Natural killer cell treated with Interleukin-12 subunit alpha and Interleukin-12 subunit beta and Interleukin-15 and Interleukin-18, amount 100 ng/mL, for 72 hours (primary cell): ENCODE results near the gene HHATL. TPM values are rescaled to one million over a fixed set of nuclear protein-coding genes. Genes with fewer than 3 reads are reported as not detected.
A peak's percentile ranks its signal among the peaks of the same experiment; 100 is the strongest.

Experiments used
- ATAC-seq, 2 donors: fragments of 150-1000 bp; cut with Tn5 transposase in 1 of 2; sonication (Bioruptor Pico), chemical (Tn5 transposase) in 1 of 2; 2 replicates each; pipeline ENCODE4 v1.10.0; 2021
- DNase-seq: peaks from one replicate; pipeline ENCODE4 v3.0.0; 2022; ENCODE audit warnings: low spot score
- H3K27ac Mint-ChIP-seq, 2 donors: 1 replicate in 1 of 2; 2 replicates in 1 of 2; pipeline ENCODE4 v1.8.0; 2022; ENCODE audit warnings: mixed read lengths in 2 of 2, mild to moderate bottlenecking in 1 of 2, moderate library complexity in 1 of 2
- H3K27me3 Mint-ChIP-seq, 2 donors: 1 replicate in 1 of 2; 2 replicates in 1 of 2; pipeline ENCODE4 v1.8.0; 2022; ENCODE audit warnings: mixed read lengths in 2 of 2
- H3K36me3 Mint-ChIP-seq: one replicate; pipeline ENCODE4 v1.8.0; 2022; ENCODE audit warnings: mixed read lengths
- H3K4me1 Mint-ChIP-seq, 2 donors: 1 replicate in 1 of 2; 2 replicates in 1 of 2; pipeline ENCODE4 v1.8.0; 2022; ENCODE audit warnings: low read depth in 2 of 2, mixed read lengths in 2 of 2, mild to moderate bottlenecking in 1 of 2
- H3K4me3 Mint-ChIP-seq: one replicate; pipeline ENCODE4 v1.8.0; 2022; ENCODE audit warnings: mixed read lengths
- H3K9me3 Mint-ChIP-seq: 2 replicates; pipeline ENCODE4 v1.8.0; 2022; ENCODE audit warnings: mixed read lengths
- total RNA-seq, 2 donors: library from RNA; stranded (reverse); gene quantifications; one replicate each; pipeline ENCODE4 v1.2.3, GENCODE V29; 2022

Gene HHATL
- total RNA-seq: not detected

GRCh38 chr3:42702066-42702951 is at the start of gene HHATL:
Gene HHATL, minus strand, starts transcription at chr3:42702798. Its CDS starts 1,972 bp downstream, at chr3:42700826.
- DNase-seq: no peak
- Mint-ChIP-seq H3K4me3 (no peak within 1 kb of the TSS), H3K9me3 (no peaks in the 10 kb centered on the region), H3K27ac (no peak within 1 kb of the TSS), H3K27me3 (peaks cover 5 to 10% of the 10 kb centered on the region in 2 donors), H3K36me3 (no peaks in the 10 kb centered on the region), H3K4me1 (peaks cover 10 to 11% of the 10 kb centered on the region in 2 donors)
- ATAC-seq: no peak

DNA sequence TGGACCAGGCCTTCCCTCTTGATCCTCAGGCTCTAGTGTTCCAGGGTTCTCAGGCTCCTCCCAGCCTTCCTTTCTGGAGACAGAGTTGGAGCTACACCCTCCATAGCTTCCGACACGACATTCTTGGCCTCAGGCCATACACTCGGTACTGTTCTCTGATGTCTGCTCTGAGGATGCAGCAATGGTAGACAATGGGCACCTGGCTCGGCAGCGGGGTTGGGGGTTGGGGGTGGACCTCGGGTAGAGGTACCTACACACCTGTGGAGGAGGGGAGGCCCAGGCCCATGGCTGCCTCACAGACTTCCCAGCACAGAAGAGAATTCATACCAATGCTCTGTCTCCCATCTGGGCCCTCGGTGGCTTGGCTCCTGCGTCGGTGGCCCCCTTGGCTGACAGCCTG is 49.0 kb upstream of the HHATL start:
- DNase-seq (no peak), ATAC-seq (peak in 1 of 2 donors; percentile 24)
- no peak overlapping the region for H3K4me3 Mint-ChIP-seq
- peaks cover 0 to 2% of the 10 kb centered on the region in 2 donors for H3K27me3 Mint-ChIP-seq
- peaks cover 0 to 2% of the 10 kb centered on the region in 2 donors for H3K4me1 Mint-ChIP-seq
- no peak overlapping the region for H3K27ac Mint-ChIP-seq
- no peaks in the 10 kb centered on the region for H3K9me3 Mint-ChIP-seq
- no peaks in the 10 kb centered on the region for H3K36me3 Mint-ChIP-seq

- Mint-ChIP-seq H3K9me3 (no peaks in the 10 kb centered on the region), H3K27me3 (peaks cover 0 to 2% of the 10 kb centered on the region in 2 donors), H3K27ac (no peak overlapping the region), H3K4me1 (peaks cover 0 to 2% of the 10 kb centered on the region in 2 donors), H3K4me3 (no peak overlapping the region), H3K36me3 (no peaks in the 10 kb centered on the region)
- DNase-seq (no peak), ATAC-seq (no peak)
These were observed 48.2 kb upstream of the HHATL start for GRCh38 chr3:42750834-42751233.

DNA sequence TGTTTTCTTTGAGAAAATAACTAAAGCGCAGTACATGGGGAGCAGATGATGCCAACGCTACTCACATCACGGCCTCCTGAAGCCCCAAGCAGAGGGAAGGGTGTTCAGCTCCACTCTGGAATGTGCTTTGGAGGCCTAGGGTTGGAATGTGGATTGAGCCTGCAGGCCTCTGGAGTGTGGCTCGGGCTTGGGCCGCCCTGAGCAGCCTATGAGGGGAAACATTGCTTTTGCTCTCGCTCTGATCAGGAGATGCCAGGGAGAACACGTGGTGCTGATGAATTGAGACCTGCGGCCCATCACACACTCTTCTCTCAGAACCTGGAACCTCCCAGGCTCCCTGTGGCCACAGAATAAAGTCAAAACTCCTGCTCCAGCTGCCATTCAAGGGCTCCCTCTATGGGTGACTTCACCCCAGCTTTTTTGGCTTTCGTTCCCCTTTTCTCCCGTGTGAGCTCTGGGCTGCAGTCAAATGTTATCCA is 47.2 kb upstream of the HHATL start:
- Mint-ChIP-seq H3K27me3 (peaks cover 0 to 2% of the 10 kb centered on the region in 2 donors), H3K4me3 (no peak overlapping the region), H3K4me1 (peaks cover 0 to 2% of the 10 kb centered on the region in 2 donors), H3K36me3 (no peaks in the 10 kb centered on the region), H3K9me3 (no peaks in the 10 kb centered on the region), H3K27ac (no peak overlapping the region)
- no peak for ATAC-seq
- no peak for DNase-seq

DNA sequence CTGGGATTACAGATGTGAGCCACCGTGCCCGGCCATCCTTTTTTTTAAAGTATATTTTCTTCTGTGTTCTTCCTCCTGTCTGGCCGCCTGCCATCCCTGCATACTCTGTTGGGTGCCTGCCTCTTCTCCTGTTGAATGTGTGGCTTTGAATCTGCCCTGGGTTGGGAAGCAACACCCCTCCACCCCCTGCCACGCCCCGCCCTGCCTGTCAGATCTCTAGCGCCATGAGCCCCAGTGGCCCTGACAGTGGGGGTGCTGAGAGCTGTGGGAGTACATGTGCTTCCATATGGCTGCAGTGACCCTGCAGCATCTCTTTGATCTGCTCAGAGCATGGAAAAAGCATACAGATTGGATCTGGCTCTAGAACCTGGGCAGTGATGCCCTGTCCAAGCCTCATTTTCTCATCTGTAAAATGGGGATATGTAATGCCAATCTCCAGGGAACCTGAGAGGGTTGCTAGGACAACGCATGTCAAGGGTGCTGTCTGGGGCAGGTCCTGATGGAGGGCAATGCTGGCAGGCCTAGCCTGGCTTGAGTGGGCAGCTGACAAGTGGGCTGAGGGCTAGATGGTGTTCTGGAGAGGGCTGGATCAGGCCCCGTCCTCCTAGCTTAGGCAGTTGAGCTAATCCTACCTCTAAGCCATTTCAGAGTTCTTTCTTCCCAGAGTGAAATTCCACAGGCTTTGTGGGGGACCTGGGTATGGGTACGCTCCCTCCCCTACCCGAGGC is 46.6 kb upstream of the HHATL start:
- Mint-ChIP-seq H3K27me3 (peaks cover 0 to 2% of the 10 kb centered on the region in 2 donors), H3K4me1 (peaks cover 0 to 2% of the 10 kb centered on the region in 2 donors), H3K36me3 (no peaks in the 10 kb centered on the region), H3K27ac (no peak overlapping the region), H3K4me3 (no peak overlapping the region), H3K9me3 (no peaks in the 10 kb centered on the region)
- DNase-seq: no peak
- no peak for ATAC-seq

DNA sequence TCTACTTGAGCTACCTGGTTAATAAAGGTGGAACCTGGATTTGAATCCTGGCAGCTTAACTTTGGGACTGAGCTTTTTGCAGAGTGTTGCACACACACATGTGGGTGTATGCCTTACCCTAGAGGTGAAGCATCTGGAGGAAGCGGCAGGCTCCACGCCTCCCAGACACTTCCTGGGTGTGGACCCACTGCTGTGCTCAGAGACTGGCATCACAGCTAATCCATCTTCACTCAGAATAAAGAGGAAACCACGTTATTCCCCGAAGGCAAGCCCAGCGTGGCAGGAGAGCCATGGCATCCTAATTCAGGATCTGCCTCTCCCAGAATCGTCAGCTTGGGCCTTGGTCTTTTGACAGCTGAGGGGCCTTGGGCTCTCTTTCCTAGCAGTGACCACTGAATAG is 45.0 kb upstream of the HHATL start:
- no peak overlapping the region for H3K27ac Mint-ChIP-seq
- no peaks in the 10 kb centered on the region for H3K9me3 Mint-ChIP-seq
- H3K36me3 Mint-ChIP-seq: no peaks in the 10 kb centered on the region
- H3K4me3 Mint-ChIP-seq: no peak overlapping the region
- DNase-seq (no peak), ATAC-seq (no peak)
- peaks cover 0 to 2% of the 10 kb centered on the region in 2 donors for H3K4me1 Mint-ChIP-seq
- H3K27me3 Mint-ChIP-seq: no peaks in the 10 kb centered on the region

GRCh38 chr3:42746455-42747450 is 44.2 kb upstream of the HHATL start:
- H3K27me3 Mint-ChIP-seq: no peaks in the 10 kb centered on the region
- no peak overlapping the region for H3K27ac Mint-ChIP-seq
- ATAC-seq (no peak), DNase-seq (no peak)
- no peaks in the 10 kb centered on the region for H3K9me3 Mint-ChIP-seq
- H3K4me3 Mint-ChIP-seq: no peak overlapping the region
- peaks cover 0 to 2% of the 10 kb centered on the region in 2 donors for H3K4me1 Mint-ChIP-seq
- no peaks in the 10 kb centered on the region for H3K36me3 Mint-ChIP-seq

DNA sequence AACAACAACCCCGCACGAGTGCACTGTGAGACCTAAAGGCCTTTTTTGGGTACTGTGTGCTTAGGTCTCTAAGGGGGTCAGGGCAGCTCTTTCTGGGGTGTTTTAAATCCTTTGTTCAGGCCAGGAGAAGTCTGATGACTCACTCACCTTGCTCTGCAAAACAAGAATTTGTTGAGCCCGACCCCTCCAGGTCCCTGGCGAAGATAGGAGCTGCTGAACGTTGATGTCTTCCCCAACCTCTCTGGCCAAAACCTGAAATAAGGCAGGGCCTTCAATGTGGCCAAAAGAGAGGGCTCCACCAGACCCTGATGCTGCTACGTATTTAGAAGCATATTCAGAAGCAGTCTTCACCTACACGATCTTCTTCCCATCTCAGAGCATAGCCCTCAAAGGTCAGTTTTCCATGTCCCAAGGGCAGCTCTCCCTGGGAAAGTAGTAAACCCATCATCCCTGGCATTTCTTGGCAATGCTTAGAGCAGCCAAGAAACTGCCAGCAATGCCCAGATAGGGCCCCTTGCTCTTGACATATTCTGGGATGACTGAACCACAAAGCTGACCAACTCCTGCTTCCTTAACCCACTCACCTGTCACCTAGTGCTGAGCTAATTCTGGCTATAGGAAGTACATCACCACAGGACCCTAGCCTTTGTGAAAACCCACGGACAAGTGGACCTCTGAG is 43.3 kb upstream of the HHATL start:
- no peaks in the 10 kb centered on the region for H3K36me3 Mint-ChIP-seq
- ATAC-seq (no peak), DNase-seq (no peak)
- no peak overlapping the region for H3K4me3 Mint-ChIP-seq
- peaks cover 0 to 2% of the 10 kb centered on the region in 2 donors for H3K4me1 Mint-ChIP-seq
- no peaks in the 10 kb centered on the region for H3K27me3 Mint-ChIP-seq
- no peaks in the 10 kb centered on the region for H3K9me3 Mint-ChIP-seq
- no peak overlapping the region for H3K27ac Mint-ChIP-seq

GRCh38 chr3:42745291-42745745 is 42.7 kb upstream of the HHATL start:
- Mint-ChIP-seq H3K36me3 (no peaks in the 10 kb centered on the region), H3K4me3 (no peak overlapping the region), H3K27me3 (no peaks in the 10 kb centered on the region), H3K27ac (no peak overlapping the region), H3K4me1 (peaks cover 0 to 2% of the 10 kb centered on the region in 2 donors), H3K9me3 (no peaks in the 10 kb centered on the region)
- no peak for DNase-seq
- ATAC-seq: no peak

DNA sequence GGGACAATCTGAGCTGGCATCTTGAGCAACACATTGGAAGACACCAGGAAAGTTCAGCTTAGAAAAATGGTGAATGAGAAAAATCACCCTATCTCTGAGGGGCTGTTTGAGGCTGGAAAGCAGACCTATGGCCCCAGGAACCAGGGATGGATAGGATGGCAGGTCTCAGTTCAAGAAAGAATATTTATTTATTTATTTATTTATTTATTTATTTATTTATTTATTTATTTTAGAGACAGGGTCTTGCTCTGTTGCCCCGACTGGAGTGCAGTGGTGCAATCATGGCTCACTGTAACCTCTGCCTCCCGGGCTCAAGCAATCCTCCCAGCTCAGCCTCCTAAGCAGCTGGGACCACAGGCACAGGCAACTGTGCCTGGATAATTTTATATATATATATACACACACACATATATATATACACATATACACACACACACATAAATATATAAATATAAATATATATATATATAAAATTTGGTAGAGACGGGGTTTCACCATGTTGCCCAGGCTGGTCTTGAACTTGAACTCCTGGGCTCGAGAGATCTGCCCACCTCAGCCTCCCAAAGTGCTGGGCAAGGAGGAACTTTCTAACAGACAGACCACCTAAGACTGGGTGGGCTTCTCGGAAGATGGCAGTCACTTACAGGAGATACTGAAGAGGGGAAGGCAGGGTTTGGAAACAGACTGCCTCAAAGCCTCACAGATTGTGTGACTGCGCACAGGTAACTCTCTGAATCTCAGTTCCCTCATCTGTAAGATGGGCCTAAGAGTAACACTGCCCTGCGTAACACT is 40.8 kb upstream of the HHATL start:
- Mint-ChIP-seq H3K4me1 (peaks cover 0 to 2% of the 10 kb centered on the region in 2 donors), H3K27me3 (no peaks in the 10 kb centered on the region), H3K4me3 (no peak overlapping the region), H3K9me3 (no peaks in the 10 kb centered on the region), H3K27ac (no peak overlapping the region), H3K36me3 (no peaks in the 10 kb centered on the region)
- ATAC-seq (no peak), DNase-seq (no peak)

GRCh38 chr3:42742688-42743087 is 40.1 kb upstream of the HHATL start:
- ATAC-seq: peak in 1 of 2 donors; percentile 26

GRCh38 chr3:42742259-42742658 is 39.7 kb upstream of the HHATL start:
- no peaks in the 10 kb centered on the region for H3K4me1 Mint-ChIP-seq
- no peak overlapping the region for H3K27ac Mint-ChIP-seq
- no peaks in the 10 kb centered on the region for H3K27me3 Mint-ChIP-seq
- no peaks in the 10 kb centered on the region for H3K36me3 Mint-ChIP-seq
- H3K4me3 Mint-ChIP-seq: no peak overlapping the region
- DNase-seq (no peak), ATAC-seq (no peak)
- no peaks in the 10 kb centered on the region for H3K9me3 Mint-ChIP-seq

More at GRCh38 chr3:42742688-42743087, 40.1 kb upstream of the HHATL start:
- no peak for DNase-seq
- Mint-ChIP-seq H3K27ac (no peak overlapping the region), H3K4me3 (no peak overlapping the region), H3K9me3 (no peaks in the 10 kb centered on the region), H3K4me1 (no peaks in the 10 kb centered on the region), H3K27me3 (no peaks in the 10 kb centered on the region), H3K36me3 (no peaks in the 10 kb centered on the region)
